UCSD-AML1 (cell line): Measurements from ENCODE around the gene FMNL2.

ENCODE experiments used
- DNase-seq: peaks from one replicate; lab custom pipeline; 2025; ENCODE audit not compliant: unreplicated experiment; lab: John Stamatoyannopoulos, UW

Gene FMNL2

DNA sequence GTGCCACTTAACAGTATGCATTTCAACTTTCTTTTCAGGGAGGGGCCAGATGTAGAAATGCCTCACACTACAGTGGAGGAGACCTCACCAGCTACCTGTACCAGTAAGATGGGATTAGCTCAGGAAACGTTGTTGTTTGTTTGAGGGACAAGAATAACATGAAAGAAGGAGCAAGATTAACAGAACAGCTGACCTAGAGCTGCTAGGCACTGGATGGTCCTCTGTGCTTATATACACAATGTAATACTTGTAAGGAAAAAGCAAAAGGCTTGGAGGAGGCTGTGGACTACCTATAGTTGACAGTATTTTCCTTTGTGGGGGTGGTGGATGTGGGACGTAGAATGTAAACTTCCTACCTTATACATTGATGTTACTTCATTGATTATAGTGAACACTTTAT, 154.4 kb downstream of the FMNL2 start:
- DNase-seq = no peak

DNA sequence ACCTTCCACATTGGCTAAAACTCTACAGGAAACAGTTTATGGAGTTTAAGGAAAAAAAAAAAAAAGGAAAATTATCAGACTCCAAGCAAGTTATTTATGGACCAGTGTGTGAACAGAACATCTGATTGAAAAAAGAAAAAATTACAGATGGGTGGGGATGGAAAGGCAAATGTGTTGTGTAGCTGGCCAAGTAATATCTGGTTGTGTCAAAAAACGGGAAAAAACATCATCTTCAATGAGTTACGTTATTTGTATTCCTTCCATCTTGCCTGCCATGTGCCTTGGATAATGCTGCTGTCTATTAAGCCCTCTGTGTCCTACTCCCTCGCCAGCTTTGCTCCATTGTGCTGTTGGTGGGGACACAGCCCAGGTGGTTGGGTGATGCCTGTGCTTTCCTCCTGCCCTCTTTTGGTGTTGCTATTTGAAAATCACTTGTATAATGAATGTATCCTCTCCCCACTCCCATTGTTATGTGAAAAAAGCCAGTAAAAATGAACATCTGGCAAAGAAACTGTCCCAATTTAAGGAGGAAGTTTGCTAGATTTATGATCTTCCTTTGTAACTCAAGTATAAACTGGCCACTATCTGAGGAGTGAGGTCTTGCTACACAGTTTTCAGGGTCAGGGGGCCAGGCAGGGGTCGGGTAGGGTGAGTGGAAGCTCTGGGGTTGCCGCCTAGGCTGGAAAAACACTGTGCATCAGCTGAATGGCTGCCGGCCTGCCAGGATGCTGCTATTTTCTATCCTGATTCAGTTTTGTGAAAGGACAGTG, 155.9 kb downstream of the FMNL2 start:
- DNase-seq = no peak

DNA sequence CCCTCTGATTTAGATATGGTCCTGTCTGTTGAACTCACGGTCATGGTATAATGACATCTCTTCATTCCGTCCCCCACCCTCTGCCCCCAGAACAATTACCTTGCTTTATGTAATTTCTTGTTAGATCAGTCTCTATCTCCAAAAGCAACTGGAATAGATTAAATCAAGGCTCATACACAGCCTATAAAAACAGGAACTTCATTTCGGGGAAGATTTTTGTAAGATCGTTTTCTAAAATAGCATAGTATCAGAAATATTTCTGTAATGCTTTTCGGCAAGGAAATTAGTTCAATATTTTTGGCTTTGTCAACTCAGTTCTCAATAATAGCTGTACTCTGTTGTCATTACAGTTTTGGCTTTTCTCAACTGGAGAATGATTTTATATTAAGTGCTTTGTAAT, 157.2 kb downstream of the FMNL2 start:
- DNase-seq = no peak

DNA sequence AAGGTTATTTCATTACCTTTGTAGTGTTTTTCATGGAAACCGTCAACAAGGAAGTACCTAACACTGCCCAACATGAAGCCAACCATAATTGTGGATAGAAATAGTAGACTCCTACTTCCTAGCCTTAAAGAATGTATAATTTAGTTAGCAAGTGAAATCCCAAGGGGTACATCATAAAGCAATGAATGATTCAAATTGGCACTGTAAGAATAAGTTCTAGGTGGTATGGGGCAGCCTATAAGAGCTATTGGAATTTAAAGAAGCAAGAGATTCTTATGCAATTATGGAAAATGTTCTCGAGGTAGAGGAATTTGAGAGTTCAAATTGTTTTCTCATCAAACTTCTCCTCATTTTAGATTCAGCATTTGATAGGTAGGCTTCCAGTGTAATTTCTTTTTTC, 157.9 kb downstream of the FMNL2 start:
- DNase-seq = no peak

DNA sequence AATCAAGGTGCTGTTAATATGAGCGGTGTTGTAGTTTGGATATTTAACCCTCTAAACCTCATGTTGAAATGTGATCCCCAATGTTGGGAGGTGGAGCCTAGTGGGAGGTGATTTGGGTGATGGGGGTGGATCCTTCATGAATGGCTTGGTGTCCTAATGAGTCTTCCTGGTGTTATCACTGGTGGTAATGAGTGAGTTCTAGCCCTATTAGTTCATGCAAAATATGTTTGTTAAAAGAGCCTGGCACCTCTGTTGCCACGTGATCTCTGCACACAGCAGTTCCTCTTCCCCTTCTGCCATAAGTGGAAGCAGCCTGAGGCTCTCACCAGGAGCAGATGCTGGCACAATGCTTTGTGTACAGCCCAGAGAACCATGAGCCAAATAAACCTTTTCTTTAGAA, 158.4 kb downstream of the FMNL2 start:
- no peak for DNase-seq

DNA sequence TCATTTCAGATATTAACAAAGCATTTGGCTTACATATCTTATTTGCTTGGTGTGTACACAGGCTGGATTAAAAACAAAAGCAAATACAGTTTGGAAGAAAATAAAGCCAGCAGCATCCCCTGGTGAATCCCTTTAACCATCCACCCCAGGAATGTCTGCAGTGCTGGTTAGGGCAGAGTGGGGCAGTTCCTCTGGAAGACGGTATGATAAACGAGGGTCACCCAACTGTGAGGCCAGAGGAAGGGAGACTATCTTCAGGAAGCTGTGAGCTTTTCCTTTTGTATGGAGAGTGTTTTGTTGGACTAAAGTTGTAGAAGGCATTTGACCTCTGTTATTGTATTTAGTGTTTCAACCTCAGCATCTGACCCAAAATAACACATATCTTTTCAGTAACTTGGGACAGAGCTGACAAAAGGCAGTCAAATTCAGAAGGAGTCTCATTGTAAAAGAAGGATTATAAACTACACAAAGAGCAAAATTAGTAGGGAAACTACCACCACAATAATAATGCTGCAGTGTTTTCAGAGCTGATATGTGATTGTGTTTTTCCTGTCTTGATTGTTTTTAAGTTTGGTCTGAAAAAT, 159.1 kb downstream of the FMNL2 start:
- no peak for DNase-seq

DNA sequence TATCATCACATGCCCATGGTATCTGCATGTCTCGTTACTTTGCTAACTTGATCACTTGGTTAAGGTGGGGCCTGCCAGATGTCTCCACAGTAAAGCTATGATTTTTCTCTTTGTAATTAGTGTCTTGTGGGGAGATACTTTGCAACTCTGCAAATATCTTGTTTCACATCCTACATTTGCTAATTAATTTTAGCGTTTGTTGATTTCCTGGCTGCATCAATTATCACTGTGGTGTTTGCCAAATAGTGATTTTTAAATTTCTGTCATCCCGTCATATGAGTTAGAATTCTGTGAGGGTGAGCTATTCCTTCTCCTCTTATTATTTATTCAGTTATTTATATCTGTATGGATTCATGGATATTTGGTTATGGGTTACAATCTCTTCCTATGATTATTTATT, 161.4 kb downstream of the FMNL2 start:
- no peak for DNase-seq

DNA sequence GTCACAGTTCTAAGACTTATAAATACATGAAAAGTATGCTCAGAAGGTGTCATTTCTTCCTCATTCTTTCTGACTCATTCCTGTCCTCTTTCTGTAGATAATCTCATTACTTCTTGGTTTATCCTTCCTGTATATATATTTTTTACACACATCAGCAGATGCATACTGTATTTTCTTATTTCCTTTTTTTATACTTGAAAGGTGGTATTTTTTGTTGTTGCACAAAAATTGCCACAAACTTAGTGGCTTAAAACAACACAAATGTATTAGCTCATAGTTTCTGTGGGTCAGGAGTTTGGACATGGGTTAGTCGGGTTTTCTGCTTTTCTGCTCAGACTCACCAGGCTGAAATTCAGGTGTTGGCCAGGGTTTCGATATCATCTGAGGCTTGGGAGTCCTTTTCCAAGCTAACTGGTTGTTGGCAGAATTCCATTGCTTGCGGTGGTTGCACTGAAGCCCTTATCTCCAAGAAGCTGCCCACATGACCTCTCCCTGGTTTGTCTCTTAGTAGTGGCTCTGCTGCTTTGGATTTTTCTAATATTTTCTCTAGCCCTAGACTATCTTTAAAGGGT, 162.6 kb downstream of the FMNL2 start:
- DNase-seq = no peak

DNA sequence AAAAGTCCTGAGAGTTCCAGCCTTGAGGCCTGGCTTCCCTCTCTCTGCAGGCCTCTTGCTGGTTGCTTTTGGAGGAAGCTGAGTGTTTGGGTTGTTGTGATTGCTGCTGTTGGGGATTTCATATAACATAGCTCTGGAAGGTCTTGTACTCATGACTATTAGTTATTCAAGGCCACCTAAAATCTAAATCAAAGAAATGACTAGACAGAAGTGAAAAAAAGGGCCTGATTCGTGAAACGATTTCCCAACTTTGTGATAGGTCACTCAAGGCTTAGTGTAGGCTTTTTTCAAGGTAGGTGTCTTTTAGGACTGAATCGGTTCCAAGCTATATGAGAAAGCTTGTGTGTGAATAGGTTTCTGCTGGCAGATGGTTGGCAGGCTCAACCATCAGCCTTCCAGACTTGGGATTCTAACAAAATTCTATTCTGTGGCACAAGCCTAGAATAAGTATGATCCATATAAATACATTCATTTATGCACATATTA, 164.4 kb downstream of the FMNL2 start:
- no peak for DNase-seq

DNA sequence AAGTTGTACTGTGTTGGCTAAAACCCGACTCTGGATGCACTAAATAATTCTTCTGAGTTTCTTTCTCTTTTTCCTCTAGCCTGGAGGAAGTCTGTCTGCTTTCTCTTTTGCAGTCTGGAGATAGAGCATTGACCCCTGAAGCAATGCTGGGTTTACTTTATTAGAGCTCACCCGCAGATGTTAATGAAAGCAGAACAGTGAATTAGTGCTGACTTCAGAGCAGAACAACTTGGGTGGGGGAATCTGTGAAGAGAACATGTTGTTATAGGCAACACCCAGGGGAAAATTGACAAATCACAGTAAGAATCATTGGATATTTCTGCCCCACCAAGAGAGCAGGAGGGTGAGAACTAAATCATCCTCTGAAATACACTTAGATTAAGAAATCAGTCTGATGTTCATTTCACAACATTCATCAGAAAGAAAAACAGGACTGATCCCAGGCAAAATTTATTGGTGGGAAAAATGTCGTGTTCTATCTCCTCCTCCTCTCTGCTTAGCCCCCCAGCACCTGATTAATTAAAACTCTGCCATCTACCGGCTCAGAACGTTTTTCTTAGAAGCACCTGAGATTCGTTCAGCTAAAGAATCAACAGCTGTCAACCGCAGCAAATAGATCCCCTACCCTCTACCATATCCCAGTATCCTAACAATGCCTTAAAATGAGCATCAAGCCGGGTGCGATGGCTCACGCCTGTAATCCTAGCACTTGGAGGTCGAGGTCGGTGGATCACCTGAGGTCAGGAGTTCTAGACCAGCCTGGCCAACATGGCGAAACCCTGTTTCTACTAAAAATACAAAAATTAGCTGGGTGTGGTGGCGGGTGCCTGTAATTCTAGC, 165.1 kb downstream of the FMNL2 start:
- DNase-seq = no peak

DNA sequence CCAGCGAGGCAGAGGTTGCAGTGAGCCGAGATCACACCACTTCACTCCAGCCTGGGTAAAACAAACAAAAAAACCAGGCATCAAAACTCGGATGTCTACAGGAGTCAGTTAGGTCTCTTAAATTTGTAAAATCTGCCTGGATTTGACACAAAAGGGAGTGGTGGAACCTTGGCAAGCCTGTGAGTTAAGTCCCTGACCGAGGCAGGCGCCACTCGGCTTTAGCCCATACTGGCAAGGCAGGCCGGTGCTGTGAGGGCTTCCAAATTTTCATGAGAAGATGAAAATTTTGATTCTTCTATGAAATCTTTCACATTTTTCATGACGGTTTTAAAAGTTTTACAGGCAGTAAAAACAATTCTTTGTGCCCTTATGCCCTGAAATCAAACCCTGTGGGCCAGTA, 165.8 kb downstream of the FMNL2 start:
- DNase-seq = no peak

DNA sequence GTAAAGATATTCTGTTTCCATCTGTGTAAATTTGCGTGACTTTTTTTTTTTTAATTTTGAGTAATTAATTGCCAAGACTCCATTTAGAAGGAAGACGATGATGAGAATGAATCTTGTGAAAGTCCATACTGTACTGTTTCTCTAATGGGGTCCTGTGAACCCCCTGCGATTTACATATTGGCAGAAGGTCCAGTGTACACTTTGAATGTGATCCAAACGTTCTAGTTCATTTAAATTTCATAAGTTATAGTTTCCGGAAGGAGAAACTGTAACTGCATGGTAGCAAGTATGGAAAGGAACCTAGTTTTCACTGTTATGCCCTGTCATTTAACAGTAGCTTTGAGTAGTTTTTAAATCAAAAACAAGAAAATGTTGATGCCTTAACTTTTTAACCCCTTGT, 166.7 kb downstream of the FMNL2 start:
- DNase-seq = no peak

DNA sequence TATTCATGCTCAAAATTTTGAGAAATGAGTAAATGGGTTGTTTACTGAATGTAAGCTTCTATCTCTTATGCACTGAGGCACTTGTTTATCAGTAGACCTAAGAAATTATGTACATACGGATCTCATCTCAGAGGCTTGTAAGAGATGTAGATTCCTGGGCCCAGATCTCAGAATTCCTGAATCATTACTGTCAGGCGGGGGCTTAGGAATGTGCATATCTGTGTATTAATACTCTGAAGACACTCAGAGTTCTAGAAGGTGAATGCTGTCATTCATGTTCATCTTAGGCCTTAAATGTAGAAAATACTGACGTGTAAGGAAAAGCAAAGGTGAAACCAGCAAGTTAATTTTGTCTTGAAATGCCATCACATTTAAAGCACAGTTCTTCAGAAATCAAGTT, 169.6 kb downstream of the FMNL2 start:
- DNase-seq = no peak

DNA sequence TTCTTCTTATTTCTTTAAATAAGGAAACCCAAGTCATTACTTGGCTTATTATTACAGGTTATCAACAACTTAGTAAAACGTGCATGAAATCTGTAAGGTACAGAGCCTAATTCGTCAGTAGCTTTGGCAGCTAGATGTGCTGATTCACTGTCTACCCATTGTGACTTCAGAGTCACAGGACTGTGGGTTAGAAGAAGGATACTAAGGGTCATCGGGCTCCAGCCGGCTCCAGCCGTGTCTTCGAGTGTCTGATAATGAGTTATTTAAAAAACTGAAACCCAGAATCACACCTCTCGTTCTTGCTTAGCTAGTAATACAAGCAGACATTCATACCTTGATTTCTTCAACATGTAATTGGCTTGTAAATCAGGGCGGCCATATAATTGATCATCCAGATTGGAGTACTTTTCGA, 170.5 kb downstream of the FMNL2 start:
- DNase-seq = no peak

DNA sequence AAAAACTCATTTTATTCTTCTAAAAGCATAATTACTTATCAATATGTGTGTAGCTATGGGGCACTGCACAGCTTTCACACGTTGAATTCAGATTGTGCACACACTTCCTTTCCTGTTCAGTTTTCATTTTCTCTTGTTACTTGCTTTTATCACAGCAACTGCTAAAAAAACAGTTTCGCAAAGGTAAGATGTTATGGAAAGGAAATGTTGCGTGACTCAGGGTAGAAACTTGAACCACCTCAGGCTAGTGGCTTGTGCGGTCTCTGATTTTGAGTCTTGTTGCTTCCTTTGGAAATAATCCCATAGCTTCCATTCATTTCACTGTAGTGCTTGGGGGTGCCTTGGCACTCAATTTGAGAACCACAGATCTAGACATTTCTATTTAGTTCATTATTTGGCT, 171.9 kb downstream of the FMNL2 start:
- DNase-seq = no peak

DNA sequence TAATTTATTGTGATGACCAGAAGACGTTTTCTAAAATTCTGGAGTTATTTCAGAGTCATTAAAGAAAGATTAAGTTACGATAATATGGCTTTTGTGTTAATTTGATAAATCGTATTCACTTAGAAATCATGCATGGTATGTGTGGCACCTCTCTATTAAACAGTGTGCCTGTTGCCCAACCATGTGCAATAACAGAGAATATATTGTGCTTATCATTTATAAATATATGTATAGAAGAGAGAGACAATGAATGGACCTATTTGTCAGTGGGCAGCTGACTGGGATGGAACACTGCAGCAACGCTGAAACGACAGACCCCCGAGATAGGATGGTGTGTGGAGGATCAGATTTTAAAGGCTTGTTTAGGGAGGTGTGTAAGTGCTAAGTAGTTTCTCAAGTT, 172.9 kb downstream of the FMNL2 start:
- DNase-seq = no peak

DNA sequence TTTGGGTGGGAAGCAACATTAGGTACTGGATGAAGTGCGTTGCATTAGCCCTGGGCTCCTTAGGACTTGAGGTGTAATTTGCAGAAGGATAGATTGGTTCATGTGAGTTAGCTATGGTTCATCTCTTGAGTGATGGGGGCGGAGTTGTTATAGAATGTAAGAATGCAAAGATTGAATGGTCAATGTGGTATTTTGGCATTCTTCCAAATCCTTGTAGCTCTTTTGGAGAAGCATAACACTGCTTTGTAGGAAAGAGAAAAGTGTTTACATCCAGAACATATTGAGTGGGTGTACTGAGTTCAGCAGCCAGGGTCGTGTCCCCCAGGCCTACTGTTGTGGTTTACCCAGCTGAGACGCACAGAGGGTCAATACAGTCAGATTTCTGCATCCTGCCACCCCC, 173.5 kb downstream of the FMNL2 start:
- no peak for DNase-seq

DNA sequence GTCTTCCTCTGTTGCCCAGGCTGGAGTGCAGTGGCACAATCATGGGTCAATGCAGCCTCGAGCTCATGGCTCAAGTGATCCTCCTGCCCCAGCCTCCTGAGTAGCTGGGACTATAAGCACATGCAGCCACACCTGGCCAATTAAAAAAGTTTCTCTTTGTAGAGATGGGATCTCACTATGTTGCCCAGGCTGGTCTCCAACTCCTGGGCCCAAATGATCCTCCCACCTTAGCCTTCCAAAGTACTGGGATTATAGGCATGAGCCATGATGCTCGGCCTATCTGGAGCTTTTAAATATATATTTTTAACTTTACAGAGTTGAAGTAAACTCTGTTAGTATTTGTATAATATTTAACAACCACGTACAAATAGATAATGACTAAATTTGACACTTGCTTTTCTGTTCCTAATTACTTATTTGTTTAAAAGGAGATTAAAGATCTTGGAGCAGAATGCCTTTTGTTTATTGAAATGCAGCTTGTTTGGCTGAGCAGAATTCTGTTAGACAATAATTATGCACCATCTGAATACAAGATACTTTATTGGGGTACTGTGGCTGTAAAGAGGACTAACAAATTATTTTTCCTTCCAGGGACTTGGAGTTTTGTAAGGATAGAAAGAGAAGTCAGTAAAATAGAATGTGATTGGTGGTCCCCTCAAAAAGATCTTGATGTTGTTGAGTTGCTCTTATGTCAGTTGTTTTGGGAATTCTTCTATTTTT, 175.0 kb downstream of the FMNL2 start:
- DNase-seq = no peak

DNA sequence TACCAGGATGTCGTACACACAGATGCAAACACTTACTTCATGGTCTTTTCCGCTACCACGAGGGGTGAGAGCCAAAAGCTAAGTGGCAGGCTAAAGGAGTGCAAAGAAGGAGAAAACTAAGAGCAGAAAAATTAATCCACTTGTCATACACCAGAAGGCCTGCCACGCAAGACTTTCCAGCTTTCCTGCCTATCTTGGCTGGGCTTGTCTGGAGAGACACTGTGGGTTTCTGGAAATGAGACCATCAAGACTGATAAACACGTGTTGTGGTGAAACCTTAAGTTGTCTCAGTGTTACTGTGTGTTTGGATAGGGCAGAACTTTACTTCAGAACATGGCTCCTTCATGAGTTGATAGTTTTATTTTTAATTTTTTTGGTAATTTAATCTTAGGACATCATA, 175.6 kb downstream of the FMNL2 start:
- DNase-seq = no peak

DNA sequence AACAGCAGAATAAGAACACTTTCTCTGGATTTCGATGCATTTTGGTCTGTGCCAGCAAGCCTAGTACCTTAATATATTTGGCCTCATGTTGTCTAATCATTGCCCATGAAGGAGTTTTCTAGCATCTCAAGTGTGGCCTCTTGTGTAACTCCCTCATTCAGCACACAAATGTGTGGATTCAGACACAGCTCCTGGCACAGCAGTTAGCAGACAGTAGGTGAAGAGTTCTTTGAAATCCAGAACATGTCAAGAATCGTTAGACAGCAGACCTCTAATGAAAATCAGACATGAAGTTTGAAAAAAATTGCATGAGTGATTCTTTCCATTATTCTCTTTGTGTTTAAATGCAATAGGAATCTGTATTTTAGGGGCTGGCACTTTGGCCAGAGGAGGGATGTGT, 177.0 kb downstream of the FMNL2 start:
- DNase-seq = no peak

DNA sequence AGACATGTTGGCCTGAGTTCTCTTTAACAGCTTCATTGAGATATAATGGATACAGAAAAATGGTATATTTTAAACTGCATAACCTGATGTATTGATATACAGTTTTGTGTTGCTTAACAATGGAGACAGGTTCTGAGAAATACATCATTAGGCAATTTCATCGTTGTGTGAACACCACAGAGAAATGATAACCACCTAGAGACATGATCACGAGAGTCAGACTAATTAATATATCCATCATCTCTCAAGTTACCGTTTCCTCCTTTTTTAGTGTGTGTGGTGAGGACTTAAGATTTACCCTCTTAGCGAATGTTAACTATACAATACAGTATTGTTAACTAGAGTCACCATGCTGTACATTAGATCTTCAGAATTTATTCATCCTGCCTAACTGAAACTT, 178.1 kb downstream of the FMNL2 start:
- DNase-seq = no peak
